Measurements from ENCODE around the gene ZFP64. TPM values are rescaled to one million over a fixed set of nuclear protein-coding genes. Genes with fewer than 3 reads are reported as not detected.
"Not testable (repeated sequence)": the region's sequence is repeated elsewhere in the genome, so short reads cannot be mapped to it uniquely, and the experiment has no call there.

The ZFP64 gene
- total RNA-seq, 2 donors from 2014 or later: 15.4 to 16.8 TPM

GRCh38 chr20:52210037-52210990, 18.7 kb upstream of the ZFP64 start:
- Mint-ChIP-seq H3K36me3 (peaks cover 0 to 6% of the 10 kb centered on the region in 2 donors), H3K9me3 (peaks cover 7 to 11% of the 10 kb centered on the region in 2 donors), H3K27ac (no peak overlapping the region)
- no peak for ATAC-seq
- no peak for DNase-seq (ENCODE audit: low spot score in 2 of 2)

- ATAC-seq (no peak), DNase-seq (ENCODE audit: low spot score in 2 of 2) (no peak)
- Mint-ChIP-seq H3K36me3 (peaks cover 0 to 6% of the 10 kb centered on the region in 2 donors), H3K9me3 (peaks cover 7 to 11% of the 10 kb centered on the region in 2 donors), H3K27ac (no peak overlapping the region)
Observed at GRCh38 chr20:52209154-52209571, 17.6 kb upstream of the ZFP64 start.

- H3K27ac Mint-ChIP-seq: no peak overlapping the region
- peaks cover 7 to 8% of the 10 kb centered on the region in 2 donors for H3K9me3 Mint-ChIP-seq
- peaks cover 0 to 6% of the 10 kb centered on the region in 2 donors for H3K36me3 Mint-ChIP-seq
- ATAC-seq: no peak
- DNase-seq (ENCODE audit: low spot score in 2 of 2): no peak
Observed at GRCh38 chr20:52207020-52207810, 15.6 kb upstream of the ZFP64 start.

GRCh38 chr20:52204136-52204535, 12.6 kb upstream of the ZFP64 start:
- Mint-ChIP-seq H3K9me3 (no peaks in the 10 kb centered on the region), H3K36me3 (no peaks in the 10 kb centered on the region), H3K27ac (no peak overlapping the region)
- DNase-seq (ENCODE audit: low spot score in 2 of 2) (no peak), ATAC-seq (no peak)

- H3K27ac Mint-ChIP-seq: no peak overlapping the region
- H3K36me3 Mint-ChIP-seq: no peaks in the 10 kb centered on the region
- DNase-seq (ENCODE audit: low spot score in 2 of 2) (no peak), ATAC-seq (no peak)
- H3K9me3 Mint-ChIP-seq: no peaks in the 10 kb centered on the region
Observed at GRCh38 chr20:52201395-52201794, 9.8 kb upstream of the ZFP64 start.

GRCh38 chr20:52200870-52201269, 9.3 kb upstream of the ZFP64 start:
- no peak for DNase-seq (ENCODE audit: low spot score in 2 of 2)
- Mint-ChIP-seq H3K9me3 (no peaks in the 10 kb centered on the region), H3K27ac (no peak overlapping the region), H3K36me3 (no peaks in the 10 kb centered on the region)
- ATAC-seq: no peak

GRCh38 chr20:52196845-52197244, 5.3 kb upstream of the ZFP64 start:
- DNase-seq (ENCODE audit: low spot score in 2 of 2) (no peak), ATAC-seq (no peak)
- H3K27ac Mint-ChIP-seq: no peak overlapping the region
- H3K36me3 Mint-ChIP-seq: no peaks in the 10 kb centered on the region
- H3K9me3 Mint-ChIP-seq: no peaks in the 10 kb centered on the region

GRCh38 chr20:52193886-52194545, 2.4 kb upstream of the ZFP64 start:
- peaks cover 0 to 6% of the 10 kb centered on the region in 2 donors for H3K36me3 Mint-ChIP-seq
- no peak for ATAC-seq
- H3K27ac Mint-ChIP-seq: no peak overlapping the region
- no peak for DNase-seq (ENCODE audit: low spot score in 2 of 2)
- H3K9me3 Mint-ChIP-seq: no peaks in the 10 kb centered on the region

- H3K36me3 Mint-ChIP-seq: peaks cover 0 to 6% of the 10 kb centered on the region in 2 donors
- no peaks in the 10 kb centered on the region for H3K9me3 Mint-ChIP-seq
- ATAC-seq: no peak
- peak overlapping the region in 1 of 2 donors; percentile 91 for H3K27ac Mint-ChIP-seq
- DNase-seq (ENCODE audit: low spot score in 2 of 2): no peak
Observed at GRCh38 chr20:52193133-52193532, 1.6 kb upstream of the ZFP64 start.

GRCh38 chr20:52192719-52193007, 1.1 kb upstream of the ZFP64 start:
- H3K27ac Mint-ChIP-seq: peak overlapping the region; percentile 86 to 91
- not testable (repeated sequence) for DNase-seq (ENCODE audit: low spot score in 2 of 2); H3K36me3 Mint-ChIP-seq; H3K9me3 Mint-ChIP-seq; ATAC-seq

- peak; percentile 64 to 68 for ATAC-seq
- DNase-seq (ENCODE audit: low spot score in 2 of 2): peak; percentile 52 to 70
- no peaks in the 10 kb centered on the region for H3K9me3 Mint-ChIP-seq
- H3K36me3 Mint-ChIP-seq: peaks cover 0 to 6% of the 10 kb centered on the region in 2 donors
- peak overlapping the region; percentile 86 to 91 for H3K27ac Mint-ChIP-seq
Observed at GRCh38 chr20:52191916-52192718, 538 bp upstream of the ZFP64 start.

GRCh38 chr20:52190437-52191131, 995 bp downstream of the ZFP64 start:
- DNase-seq (ENCODE audit: low spot score in 2 of 2) (peak in 1 of 2 donors; percentile 40), ATAC-seq (peak in 1 of 2 donors; percentile 47)
- peaks cover 5 to 10% of the 10 kb centered on the region in 2 donors for H3K36me3 Mint-ChIP-seq
- peak overlapping the region; percentile 91 to 95 for H3K27ac Mint-ChIP-seq
- H3K9me3 Mint-ChIP-seq: no peaks in the 10 kb centered on the region

- Mint-ChIP-seq H3K27ac (no peak overlapping the region), H3K36me3 (peaks cover 17 to 18% of the 10 kb centered on the region in 2 donors), H3K9me3 (peaks cover 0 to 6% of the 10 kb centered on the region in 2 donors)
- DNase-seq (ENCODE audit: low spot score in 2 of 2) (no peak), ATAC-seq (no peak)
Observed at GRCh38 chr20:52181766-52182165, 9.8 kb downstream of the ZFP64 start.

GRCh38 chr20:52180180-52180840, 11.3 kb downstream of the ZFP64 start:
- peak overlapping the region in 1 of 2 donors; percentile 85 for H3K27ac Mint-ChIP-seq
- peaks cover 0 to 6% of the 10 kb centered on the region in 2 donors for H3K9me3 Mint-ChIP-seq
- peaks cover 15 to 16% of the 10 kb centered on the region in 2 donors for H3K36me3 Mint-ChIP-seq
- DNase-seq (ENCODE audit: low spot score in 2 of 2): no peak
- ATAC-seq: no peak
